Activated T-helper 1 cell treated with anti-CD3 and anti-CD28 coated beads, Interleukin-12 subunit alpha, Interleukin-12 subunit beta, Interleukin-2, Interleukin-4 antibody, amounts not matched to agents 30 ng/mL and 10 ng/mL and 1 ng/mL, durations not matched to agents 14 hours and 24 hours and 36 hours (primary cell): Measurements from ENCODE around the gene TFB2M. TPM values are rescaled to one million over a fixed set of nuclear protein-coding genes. Genes with fewer than 3 reads are reported as not detected.
"Not testable (repeated sequence)": the region's sequence is repeated elsewhere in the genome, so short reads cannot be mapped to it uniquely, and the experiment has no call there.

ENCODE experiments used
- DNase-seq: peaks from one replicate; pipeline ENCODE4 v3.0.0; 2021; ENCODE audit warnings: low spot score
- H3K27ac Mint-ChIP-seq: one replicate; pipeline ENCODE4 v1.8.0; 2021; ENCODE audit warnings: mild to moderate bottlenecking, mixed read lengths
- H3K27me3 Mint-ChIP-seq: one replicate; pipeline ENCODE4 v1.8.0; 2022; ENCODE audit warnings: mild to moderate bottlenecking, moderate library complexity, mixed read lengths; ENCODE audit not compliant: insufficient read depth
- H3K36me3 Mint-ChIP-seq: one replicate; pipeline ENCODE4 v1.8.0; 2021; ENCODE audit warnings: low read depth, mixed read lengths
- H3K4me1 Mint-ChIP-seq: one replicate; pipeline ENCODE4 v1.8.0; 2021; ENCODE audit warnings: low read depth, mixed read lengths
- H3K4me3 Mint-ChIP-seq: one replicate; pipeline ENCODE4 v1.8.0; 2021; ENCODE audit warnings: mild to moderate bottlenecking, moderate library complexity, mixed read lengths
- H3K9me3 Mint-ChIP-seq: one replicate; pipeline ENCODE4 v1.8.0; 2021; ENCODE audit warnings: mixed read lengths
- intact Hi-C: fragments of 100-400 bp; cut with micrococcal nuclease; formaldehyde crosslinking; loops from one replicate; pipeline ENCODE4 v1.15.1; 2024
- total RNA-seq: library from RNA; stranded (reverse); gene quantifications from 2 replicates; pipeline ENCODE4 v1.2.3, GENCODE V29; 2022

Gene TFB2M
- total RNA-seq, 1 donor from 2014 or later = 30.9 TPM

- intact Hi-C loops = no loop called here
- no peak overlapping the region for H3K27ac Mint-ChIP-seq
- peaks cover 9% of the 10 kb centered on the region for H3K9me3 Mint-ChIP-seq
- no peak for DNase-seq
- H3K27me3 Mint-ChIP-seq = no peaks in the 10 kb centered on the region
- H3K36me3 Mint-ChIP-seq = peaks cover 25% of the 10 kb centered on the region
- no peak overlapping the region for H3K4me3 Mint-ChIP-seq
- H3K4me1 Mint-ChIP-seq = peaks cover 23% of the 10 kb centered on the region
These were observed 26.6 kb upstream of the TFB2M start for GRCh38 chr1:246592695-246593094.

DNA sequence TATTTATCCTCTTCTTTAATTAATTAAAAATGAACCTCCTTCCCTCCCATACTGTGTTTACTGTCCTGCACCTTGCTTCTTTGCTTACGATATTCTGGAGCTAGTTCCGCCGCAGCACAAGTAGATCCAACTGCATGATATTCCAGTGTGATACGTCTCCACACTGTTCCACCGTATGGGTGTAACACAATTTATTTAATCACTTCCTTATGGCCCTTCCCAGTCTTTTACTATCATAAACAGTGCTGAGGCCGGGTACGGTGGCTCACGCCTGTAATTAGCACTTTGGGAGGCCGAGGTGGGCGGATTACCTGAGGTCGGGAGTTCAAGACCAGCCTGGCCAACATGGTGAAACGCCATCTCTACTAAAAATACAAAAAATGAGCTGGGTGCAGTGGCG, 25.9 kb upstream of the TFB2M start:
- H3K27ac Mint-ChIP-seq = no peak overlapping the region
- no peaks in the 10 kb centered on the region for H3K27me3 Mint-ChIP-seq
- intact Hi-C loops = no loop called here
- no peak overlapping the region for H3K4me3 Mint-ChIP-seq
- H3K4me1 Mint-ChIP-seq = peaks cover 26% of the 10 kb centered on the region
- H3K36me3 Mint-ChIP-seq = peaks cover 25% of the 10 kb centered on the region
- peaks cover 9% of the 10 kb centered on the region for H3K9me3 Mint-ChIP-seq
- no peak for DNase-seq

DNA sequence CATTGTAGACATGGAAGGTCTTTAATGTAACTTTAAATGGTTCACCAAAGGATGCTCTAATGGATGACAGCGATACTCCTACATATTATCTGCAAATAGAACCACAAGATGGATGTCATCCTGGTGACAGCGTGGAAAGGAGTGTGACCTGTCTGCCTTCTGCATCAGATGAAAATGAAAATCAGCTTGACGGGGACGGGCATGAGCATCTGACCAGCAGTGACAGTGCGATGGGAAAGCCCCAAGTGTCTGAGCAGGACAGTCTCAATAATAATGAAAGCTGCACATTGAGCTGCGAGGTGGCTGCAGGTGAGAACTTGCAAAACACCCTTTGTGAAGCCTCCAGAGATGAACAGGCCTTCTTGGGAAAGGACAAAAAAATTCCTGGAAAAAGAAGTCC, 25.4 kb upstream of the TFB2M start:
- Mint-ChIP-seq H3K27me3 (no peaks in the 10 kb centered on the region), H3K27ac (no peak overlapping the region), H3K4me1 (peaks cover 26% of the 10 kb centered on the region), H3K9me3 (peaks cover 9% of the 10 kb centered on the region), H3K4me3 (no peak overlapping the region), H3K36me3 (peaks cover 25% of the 10 kb centered on the region)
- DNase-seq = no peak
- intact Hi-C loops = no loop called here

DNA sequence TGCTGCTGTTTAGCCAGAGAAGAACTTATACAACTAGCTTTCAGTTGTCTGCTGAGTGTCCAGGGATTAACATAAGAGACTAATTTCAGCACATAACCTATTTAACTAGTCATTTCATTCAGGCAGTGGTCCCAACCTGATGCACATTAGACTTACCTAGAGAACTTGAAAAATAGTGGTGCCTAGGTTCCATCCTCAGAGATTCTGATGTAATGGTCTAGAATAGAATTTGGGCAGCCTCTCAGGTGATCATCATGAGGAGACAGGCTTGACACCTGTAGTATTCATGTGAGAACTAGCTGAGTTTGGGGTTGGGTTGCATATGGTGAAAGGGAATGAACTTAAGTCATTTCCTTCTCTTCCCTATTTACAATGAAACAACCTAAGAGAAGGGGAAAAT, 25.0 kb upstream of the TFB2M start:
- intact Hi-C loops = no loop called here

GRCh38 chr1:246589919-246590318, 23.9 kb upstream of the TFB2M start:
- peaks cover 26% of the 10 kb centered on the region for H3K4me1 Mint-ChIP-seq
- H3K4me3 Mint-ChIP-seq, H3K27ac Mint-ChIP-seq, DNase-seq, H3K27me3 Mint-ChIP-seq, H3K9me3 Mint-ChIP-seq, intact Hi-C loops: not testable (repeated sequence)
- peaks cover 22% of the 10 kb centered on the region for H3K36me3 Mint-ChIP-seq

More for the DNA sequence above, 25.0 kb upstream of the TFB2M start:
- H3K9me3 Mint-ChIP-seq = peaks cover 9% of the 10 kb centered on the region
- H3K36me3 Mint-ChIP-seq = peaks cover 26% of the 10 kb centered on the region
- peaks cover 26% of the 10 kb centered on the region for H3K4me1 Mint-ChIP-seq
- H3K27me3 Mint-ChIP-seq = no peaks in the 10 kb centered on the region
- H3K27ac Mint-ChIP-seq = no peak overlapping the region
- DNase-seq = no peak
- no peak overlapping the region for H3K4me3 Mint-ChIP-seq

- intact Hi-C loops = no loop called here
- H3K9me3 Mint-ChIP-seq = peaks cover 9% of the 10 kb centered on the region
- H3K4me1 Mint-ChIP-seq = peaks cover 26% of the 10 kb centered on the region
- no peak overlapping the region for H3K4me3 Mint-ChIP-seq
- H3K36me3 Mint-ChIP-seq = peaks cover 29% of the 10 kb centered on the region
- no peaks in the 10 kb centered on the region for H3K27me3 Mint-ChIP-seq
- DNase-seq = no peak
- no peak overlapping the region for H3K27ac Mint-ChIP-seq
These were observed 22.2 kb upstream of the TFB2M start for GRCh38 chr1:246588159-246588721.

- intact Hi-C loops = loop anchor here (2.0 kb wide), 1 partner anchor 15 kb away; no protein-coding TSS in a partner anchor
- H3K4me1 Mint-ChIP-seq = peaks cover 26% of the 10 kb centered on the region
- H3K27ac Mint-ChIP-seq = peak overlapping the region; percentile 5
- peaks cover 30% of the 10 kb centered on the region for H3K36me3 Mint-ChIP-seq
- no peak overlapping the region for H3K4me3 Mint-ChIP-seq
- H3K27me3 Mint-ChIP-seq = no peaks in the 10 kb centered on the region
- peaks cover 9% of the 10 kb centered on the region for H3K9me3 Mint-ChIP-seq
- no peak for DNase-seq
These were observed 21.5 kb upstream of the TFB2M start for GRCh38 chr1:246587606-246588005.

DNA sequence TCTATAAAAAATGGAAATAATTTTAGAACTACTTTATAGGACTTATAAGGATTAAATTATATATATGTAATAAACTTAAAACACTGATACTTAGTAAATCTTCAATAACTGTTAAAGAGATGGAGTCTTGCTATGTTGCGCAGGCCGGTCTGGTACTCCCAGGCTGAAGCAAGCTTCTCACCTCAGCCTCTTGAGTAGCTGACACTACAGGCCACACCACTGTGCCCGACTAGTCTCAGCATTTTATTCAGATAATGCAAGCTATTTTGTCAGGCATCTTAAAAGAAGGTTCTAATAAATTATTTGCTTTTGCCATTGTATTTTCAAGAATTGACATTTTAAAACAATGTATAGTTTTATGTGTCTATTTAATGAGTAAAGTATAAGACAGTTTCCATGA, 21.0 kb upstream of the TFB2M start:
- H3K27ac Mint-ChIP-seq = no peak overlapping the region
- no peak overlapping the region for H3K4me3 Mint-ChIP-seq
- H3K9me3 Mint-ChIP-seq = peaks cover 9% of the 10 kb centered on the region
- H3K4me1 Mint-ChIP-seq = peaks cover 29% of the 10 kb centered on the region
- no peak for DNase-seq
- H3K36me3 Mint-ChIP-seq = peaks cover 29% of the 10 kb centered on the region
- H3K27me3 Mint-ChIP-seq = no peaks in the 10 kb centered on the region
- intact Hi-C loops = loop anchor here (2.0 kb wide), 1 partner anchor 14 kb away; no protein-coding TSS in a partner anchor

DNA sequence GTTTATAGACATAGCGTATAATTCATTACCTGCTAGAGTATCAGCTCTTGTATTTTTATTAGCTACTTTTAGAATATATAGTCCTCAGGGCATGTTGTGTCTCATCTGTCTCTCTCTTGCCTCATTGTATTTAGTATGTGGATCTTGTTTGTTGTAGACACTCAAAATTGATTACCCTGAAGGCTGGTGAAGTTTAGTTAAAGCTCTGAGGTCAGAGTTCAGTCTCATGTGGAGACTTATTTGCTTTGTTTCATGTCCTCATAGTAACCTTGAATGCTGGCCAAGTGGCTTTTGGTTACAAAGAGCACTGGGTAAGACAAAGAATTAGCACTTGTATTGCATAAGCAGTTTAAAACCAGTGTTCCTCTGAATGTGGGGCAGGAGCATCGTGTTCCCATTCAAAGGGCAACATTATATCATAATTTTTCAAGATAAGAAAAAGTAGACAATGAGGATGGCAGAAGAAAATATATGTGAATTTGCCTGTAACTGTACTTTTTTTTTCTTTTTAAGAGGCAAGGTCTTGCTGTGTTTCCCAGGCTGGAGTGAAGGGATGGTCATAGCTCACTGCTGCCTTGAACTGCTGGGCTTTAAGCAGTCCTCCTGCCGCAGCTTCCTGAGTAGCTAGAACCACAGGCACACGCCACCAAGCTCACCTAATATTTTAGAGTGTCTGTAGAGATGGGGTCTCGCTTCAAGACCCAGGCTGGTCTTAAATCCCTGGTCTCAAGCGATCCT, 17.6 kb upstream of the TFB2M start:
- peaks cover 15% of the 10 kb centered on the region for H3K36me3 Mint-ChIP-seq
- no peaks in the 10 kb centered on the region for H3K27me3 Mint-ChIP-seq
- no peak overlapping the region for H3K4me3 Mint-ChIP-seq
- no peak overlapping the region for H3K27ac Mint-ChIP-seq
- no peak for DNase-seq
- H3K9me3 Mint-ChIP-seq = no peaks in the 10 kb centered on the region
- intact Hi-C loops = no loop called here
- peaks cover 22% of the 10 kb centered on the region for H3K4me1 Mint-ChIP-seq

DNA sequence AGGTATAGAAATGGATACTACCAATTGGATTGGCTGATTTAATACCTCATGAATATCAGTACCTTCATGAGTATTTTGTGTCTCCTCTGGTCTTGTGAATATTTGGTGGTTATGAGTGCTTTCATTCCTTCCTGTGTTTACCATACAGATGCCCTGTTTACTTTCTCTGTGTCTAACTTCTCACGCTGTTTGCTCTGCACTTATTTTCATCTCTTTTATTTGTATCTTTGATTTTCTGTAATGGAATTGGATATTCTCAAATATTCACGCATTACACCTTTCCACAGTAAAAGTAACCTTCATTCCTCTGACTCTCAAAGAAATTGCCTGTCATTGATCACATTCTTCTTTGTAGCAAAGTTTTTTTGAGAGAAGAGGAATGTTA, 17.0 kb upstream of the TFB2M start:
- Mint-ChIP-seq H3K4me1 (peaks cover 23% of the 10 kb centered on the region), H3K27me3 (no peaks in the 10 kb centered on the region), H3K4me3 (no peak overlapping the region), H3K36me3 (peaks cover 15% of the 10 kb centered on the region), H3K9me3 (no peaks in the 10 kb centered on the region), H3K27ac (no peak overlapping the region)
- no peak for DNase-seq
- intact Hi-C loops = no loop called here

GRCh38 chr1:246582301-246583055, 16.4 kb upstream of the TFB2M start:
- Mint-ChIP-seq H3K27me3 (no peaks in the 10 kb centered on the region), H3K36me3 (peaks cover 15% of the 10 kb centered on the region), H3K27ac (no peak overlapping the region), H3K4me3 (no peak overlapping the region), H3K4me1 (peaks cover 23% of the 10 kb centered on the region), H3K9me3 (no peaks in the 10 kb centered on the region)
- no peak for DNase-seq
- intact Hi-C loops = no loop called here

- intact Hi-C loops = no loop called here
- DNase-seq = no peak
- Mint-ChIP-seq H3K4me1 (peaks cover 31% of the 10 kb centered on the region), H3K36me3 (peaks cover 18% of the 10 kb centered on the region), H3K27ac (no peak overlapping the region), H3K9me3 (no peaks in the 10 kb centered on the region), H3K27me3 (no peaks in the 10 kb centered on the region), H3K4me3 (no peak overlapping the region)
These were observed 14.7 kb upstream of the TFB2M start for GRCh38 chr1:246580497-246581370.
